Esophagus squamous epithelium (tissue), 4 donors: Measurements from ENCODE around the gene SEC14L1.

Experiments used
- CTCF ChIP-seq, 6 experiments: fragments of 450-650 bp in 4 of 6; fragments of 200-600 bp in 2 of 6; sonication (generic) in 2 of 6; IDR thresholded peaks; one replicate each; pipeline ENCODE4 v1.5.1; 2016 to 2019; ENCODE audit warnings: antibody characterized with exemption in 6 of 6, mild to moderate bottlenecking in 4 of 6, moderate library complexity in 4 of 6
- POLR2A ChIP-seq, 4 donors: fragments of 450-650 bp; IDR thresholded peaks; one replicate each; pipeline ENCODE4 v1.6.1; 2017; ENCODE audit warnings: antibody characterized with exemption in 4 of 4, mild to moderate bottlenecking in 4 of 4, moderate library complexity in 3 of 4

GRCh38 chr17:77217123-77217522 lies 76.4 kb downstream of the SEC14L1 start:
- no peak for TF ChIP-seq CTCF (IDR thresholded peaks at IDR 0.05)
- TF ChIP-seq POLR2A (IDR thresholded peaks at IDR 0.05) = no peak
